ENCODE results near the gene ARID2.

Gene ARID2

GRCh38 chr12:45775964-45776363, 46.5 kb downstream of the ARID2 start:
- Histone ChIP-seq H3K27ac (replicated peaks; ENCODE audit: low read length) (no peak overlapping the region), H3K27me3 (ENCODE audit: control insufficient read depth in 3 of 3, insufficient read depth in 3 of 3, low read depth in 1 of 3, low read length in 3 of 3) (no peaks in the 10 kb centered on the region), H4K8ac (ENCODE audit: low read depth, low read length) (no peak overlapping the region), H3K9me3 (replicated peaks in 1 of 2; ENCODE audit: control insufficient read depth in 2 of 2, insufficient read depth in 1 of 2, low read depth in 1 of 2, low read length in 2 of 2) (no peaks in the 10 kb centered on the region), H3K36me3 (replicated peaks in 1 of 2; ENCODE audit: control insufficient read depth in 2 of 2, insufficient read depth in 2 of 2, low read length in 2 of 2) (no peaks in the 10 kb centered on the region), H3K9ac (ENCODE audit: low read depth, low read length, poor library complexity) (no peak overlapping the region), H2BK5ac (ENCODE audit: low read length) (no peak overlapping the region), H2AK5ac (ENCODE audit: low read depth, low read length) (no peak overlapping the region), H3K4ac (ENCODE audit: low read length) (no peak overlapping the region), H2BK120ac (ENCODE audit: low read depth, low read length) (no peak overlapping the region), H3K14ac (ENCODE audit: low read length) (no peak overlapping the region), H3K23ac (ENCODE audit: low read depth, low read length, poor library complexity) (no peak overlapping the region), H4K91ac (ENCODE audit: low read depth, low read length, poor library complexity) (no peak overlapping the region), H3K4me2 (ENCODE audit: insufficient read depth, low read length, poor library complexity, severe bottlenecking) (no peak overlapping the region), H3K18ac (ENCODE audit: low read length) (no peak overlapping the region), H3K4me1 (ENCODE audit: control insufficient read depth in 2 of 2, insufficient read depth in 1 of 2, low read depth in 1 of 2, low read length in 2 of 2) (no peaks in the 10 kb centered on the region), H2AFZ (ENCODE audit: low read length) (no peak overlapping the region), H2BK15ac (ENCODE audit: low read length) (no peak overlapping the region), H2BK12ac (ENCODE audit: low read length) (no peak overlapping the region), H3K4me3 (ENCODE audit: low read length in 2 of 2) (no peak overlapping the region), H3K79me1 (ENCODE audit: low read depth, low read length) (no peaks in the 10 kb centered on the region)
- WGBS, 2 donors (ENCODE audit: extremely low coverage in 2 of 2, insufficient read length in 2 of 2, insufficient replicate concordance in 1 of 2), result no CpG with 5 or more reads among the region's 2 CpGs
- no peak for DNase-seq (ENCODE audit: low spot score)

- Histone ChIP-seq H4K8ac (ENCODE audit: low read depth, low read length) (no peak overlapping the region), H4K91ac (ENCODE audit: low read depth, low read length, poor library complexity) (no peak overlapping the region), H2BK12ac (ENCODE audit: low read length) (no peak overlapping the region), H3K18ac (ENCODE audit: low read length) (no peak overlapping the region), H3K27me3 (ENCODE audit: control insufficient read depth in 3 of 3, insufficient read depth in 3 of 3, low read depth in 1 of 3, low read length in 3 of 3) (no peaks in the 10 kb centered on the region), H3K14ac (ENCODE audit: low read length) (no peak overlapping the region), H3K9ac (ENCODE audit: low read depth, low read length, poor library complexity) (no peak overlapping the region), H3K36me3 (replicated peaks in 1 of 2; ENCODE audit: control insufficient read depth in 2 of 2, insufficient read depth in 2 of 2, low read length in 2 of 2) (no peaks in the 10 kb centered on the region), H2BK15ac (ENCODE audit: low read length) (no peak overlapping the region), H3K9me3 (replicated peaks in 1 of 2; ENCODE audit: control insufficient read depth in 2 of 2, insufficient read depth in 1 of 2, low read depth in 1 of 2, low read length in 2 of 2) (no peaks in the 10 kb centered on the region), H3K4me3 (ENCODE audit: low read length in 2 of 2) (no peak overlapping the region), H2BK5ac (ENCODE audit: low read length) (no peak overlapping the region), H2BK120ac (ENCODE audit: low read depth, low read length) (no peak overlapping the region), H3K27ac (replicated peaks; ENCODE audit: low read length) (no peak overlapping the region), H3K4me2 (ENCODE audit: insufficient read depth, low read length, poor library complexity, severe bottlenecking) (no peak overlapping the region), H3K4me1 (ENCODE audit: control insufficient read depth in 2 of 2, insufficient read depth in 1 of 2, low read depth in 1 of 2, low read length in 2 of 2) (peaks cover 0 to 3% of the 10 kb centered on the region in 2 donors), H2AFZ (ENCODE audit: low read length) (no peak overlapping the region), H3K23ac (ENCODE audit: low read depth, low read length, poor library complexity) (no peak overlapping the region), H2AK5ac (ENCODE audit: low read depth, low read length) (no peak overlapping the region), H3K79me1 (ENCODE audit: low read depth, low read length) (peaks cover 4% of the 10 kb centered on the region), H3K4ac (ENCODE audit: low read length) (no peak overlapping the region)
- DNase-seq (ENCODE audit: low spot score), result no peak
These were observed 50.4 kb downstream of the ARID2 start for GRCh38 chr12:45779936-45780335.

GRCh38 chr12:45781080-45781479, 51.6 kb downstream of the ARID2 start:
- Histone ChIP-seq H2BK12ac (ENCODE audit: low read length) (no peak overlapping the region), H3K14ac (ENCODE audit: low read length) (no peak overlapping the region), H3K4ac (ENCODE audit: low read length) (no peak overlapping the region), H2AK5ac (ENCODE audit: low read depth, low read length) (no peak overlapping the region), H3K9ac (ENCODE audit: low read depth, low read length, poor library complexity) (no peak overlapping the region), H2BK15ac (ENCODE audit: low read length) (no peak overlapping the region), H3K4me2 (ENCODE audit: insufficient read depth, low read length, poor library complexity, severe bottlenecking) (no peak overlapping the region), H3K27me3 (ENCODE audit: control insufficient read depth in 3 of 3, insufficient read depth in 3 of 3, low read depth in 1 of 3, low read length in 3 of 3) (no peaks in the 10 kb centered on the region), H3K4me1 (ENCODE audit: control insufficient read depth in 2 of 2, insufficient read depth in 1 of 2, low read depth in 1 of 2, low read length in 2 of 2) (peaks cover 0 to 3% of the 10 kb centered on the region in 2 donors), H3K4me3 (ENCODE audit: low read length in 2 of 2) (no peak overlapping the region), H2BK120ac (ENCODE audit: low read depth, low read length) (no peak overlapping the region), H2AFZ (ENCODE audit: low read length) (no peak overlapping the region), H4K8ac (ENCODE audit: low read depth, low read length) (no peak overlapping the region), H3K9me3 (replicated peaks in 1 of 2; ENCODE audit: control insufficient read depth in 2 of 2, insufficient read depth in 1 of 2, low read depth in 1 of 2, low read length in 2 of 2) (no peaks in the 10 kb centered on the region), H3K23ac (ENCODE audit: low read depth, low read length, poor library complexity) (no peak overlapping the region), H4K91ac (ENCODE audit: low read depth, low read length, poor library complexity) (no peak overlapping the region), H2BK5ac (ENCODE audit: low read length) (no peak overlapping the region), H3K36me3 (replicated peaks in 1 of 2; ENCODE audit: control insufficient read depth in 2 of 2, insufficient read depth in 2 of 2, low read length in 2 of 2) (no peaks in the 10 kb centered on the region), H3K79me1 (ENCODE audit: low read depth, low read length) (peaks cover 4% of the 10 kb centered on the region), H3K18ac (ENCODE audit: low read length) (no peak overlapping the region), H3K27ac (replicated peaks; ENCODE audit: low read length) (no peak overlapping the region)
- DNase-seq (ENCODE audit: low spot score), result no peak

DNA sequence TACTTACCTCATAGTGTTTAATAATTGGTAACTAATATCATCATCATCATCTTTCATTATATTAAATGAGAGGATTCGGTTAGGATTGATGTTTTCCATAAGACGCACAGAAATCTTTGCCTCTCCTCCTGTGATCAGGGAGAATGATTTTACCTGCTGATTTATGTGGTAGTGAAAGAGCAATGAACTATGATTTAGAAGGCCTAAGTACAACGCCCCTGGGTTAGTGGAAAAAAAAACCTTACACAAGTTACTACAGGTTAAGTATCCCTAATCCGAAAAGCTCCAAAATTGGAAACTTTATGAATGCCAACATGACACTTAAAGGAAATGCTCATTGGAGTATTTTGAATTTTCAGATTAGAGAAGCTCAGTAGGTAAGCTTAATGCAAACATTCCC, 55.8 kb downstream of the ARID2 start:
- Histone ChIP-seq H3K36me3 (replicated peaks in 1 of 2; ENCODE audit: control insufficient read depth in 2 of 2, insufficient read depth in 2 of 2, low read length in 2 of 2) (no peaks in the 10 kb centered on the region), H3K4ac (ENCODE audit: low read length) (no peak overlapping the region), H3K4me3 (ENCODE audit: low read length in 2 of 2) (no peak overlapping the region), H3K4me2 (ENCODE audit: insufficient read depth, low read length, poor library complexity, severe bottlenecking) (no peak overlapping the region), H3K9ac (ENCODE audit: low read depth, low read length, poor library complexity) (no peak overlapping the region), H3K4me1 (ENCODE audit: control insufficient read depth in 2 of 2, insufficient read depth in 1 of 2, low read depth in 1 of 2, low read length in 2 of 2) (peaks cover 0 to 3% of the 10 kb centered on the region in 2 donors), H2BK12ac (ENCODE audit: low read length) (no peak overlapping the region), H3K79me1 (ENCODE audit: low read depth, low read length) (peaks cover 4% of the 10 kb centered on the region), H2BK5ac (ENCODE audit: low read length) (no peak overlapping the region), H3K23ac (ENCODE audit: low read depth, low read length, poor library complexity) (no peak overlapping the region), H2AK5ac (ENCODE audit: low read depth, low read length) (no peak overlapping the region), H3K14ac (ENCODE audit: low read length) (no peak overlapping the region), H3K27ac (replicated peaks; ENCODE audit: low read length) (no peak overlapping the region), H4K91ac (ENCODE audit: low read depth, low read length, poor library complexity) (no peak overlapping the region), H3K27me3 (ENCODE audit: control insufficient read depth in 3 of 3, insufficient read depth in 3 of 3, low read depth in 1 of 3, low read length in 3 of 3) (no peaks in the 10 kb centered on the region), H3K9me3 (replicated peaks in 1 of 2; ENCODE audit: control insufficient read depth in 2 of 2, insufficient read depth in 1 of 2, low read depth in 1 of 2, low read length in 2 of 2) (no peaks in the 10 kb centered on the region), H2BK120ac (ENCODE audit: low read depth, low read length) (no peak overlapping the region), H4K8ac (ENCODE audit: low read depth, low read length) (no peak overlapping the region), H3K18ac (ENCODE audit: low read length) (no peak overlapping the region), H2BK15ac (ENCODE audit: low read length) (no peak overlapping the region), H2AFZ (ENCODE audit: low read length) (no peak overlapping the region)
- no peak for DNase-seq (ENCODE audit: low spot score)
- WGBS, 2 donors (ENCODE audit: extremely low coverage in 2 of 2, insufficient read length in 2 of 2, insufficient replicate concordance in 1 of 2), result no CpG with 5 or more reads among the region's 4 CpGs
